Heart left ventricle (tissue), 16 donors: Measurements from ENCODE around the gene MEIS2. TPM values are rescaled to one million over a fixed set of nuclear protein-coding genes. Genes with fewer than 3 reads are reported as not detected.

Experiments
- ATAC-seq, 4 donors: fragments of 200-7000 bp; cut with Tn5 transposase; one replicate each; pipeline ENCODE4 v1.9.1; 2020 to 2022; ENCODE audit warnings: moderate library complexity in 4 of 4, mild to moderate bottlenecking in 3 of 4, moderate number of reproducible peaks in 1 of 4
- DNase-seq, 5 donors: peaks; one replicate each; pipeline ENCODE4 v3.0.0-alpha.2; 2020
- H3K27ac ChIP-seq, 12 donors: fragments of 200-600 bp; sonication (generic) in 4 of 12; one replicate each; pipeline versions ENCODE4 v1.5.0 to v1.8.0; 2016 to 2022; ENCODE audit warnings: mild to moderate bottlenecking in 2 of 12
- H3K27me3 ChIP-seq, 9 donors: fragments of 200-600 bp; sonication (generic) in 2 of 9; one replicate each; pipeline versions ENCODE4 v1.5.1 to v1.8.0; 2016 to 2022; ENCODE audit warnings: mild to moderate bottlenecking in 3 of 9
- H3K36me3 ChIP-seq, 9 donors: fragments of 200-600 bp; sonication (generic) in 2 of 9; one replicate each; pipeline versions ENCODE4 v1.5.0 to v1.8.0; 2018 to 2022; ENCODE audit warnings: mild to moderate bottlenecking in 2 of 9
- H3K4me1 ChIP-seq, 12 donors: fragments of 200-600 bp; sonication (generic) in 4 of 12; one replicate each; pipeline versions ENCODE4 v1.5.0 to v1.8.0; 2016 to 2022; ENCODE audit warnings: mild to moderate bottlenecking in 3 of 12
- H3K4me3 ChIP-seq, 12 donors: fragments of 200-600 bp; sonication (generic) in 4 of 12; one replicate each; pipeline versions ENCODE4 v1.5.0 to v1.8.0; 2017 to 2022; ENCODE audit warnings: mild to moderate bottlenecking in 9 of 12, moderate library complexity in 4 of 12
- H3K9me3 ChIP-seq, 12 donors: fragments of 200-600 bp; sonication (generic) in 4 of 12; one replicate each; pipeline versions ENCODE4 v1.5.0 to v1.8.0; 2016 to 2022; ENCODE audit warnings: mild to moderate bottlenecking in 1 of 12
- CTCF ChIP-seq, 12 donors: fragments of 200-600 bp; sonication (generic) in 4 of 12; IDR thresholded peaks; one replicate each; pipeline versions ENCODE4 v1.5.0 to v1.8.0; 2018 to 2022; ENCODE audit warnings: antibody characterized with exemption in 12 of 12, mild to moderate bottlenecking in 5 of 12
- POLR2A ChIP-seq, 2 donors: fragments of 450-650 bp; IDR thresholded peaks; one replicate each; pipeline ENCODE4 v1.6.1; 2017; ENCODE audit warnings: antibody characterized with exemption in 2 of 2, mild to moderate bottlenecking in 2 of 2, moderate library complexity in 2 of 2
- WGBS, 4 donors: extraction: QIAGEN DNeasy Blood & Tissue Kit in 2 of 4; methylation state at CpG; one replicate each; pipeline versions ENCODE4 v1.1.5 to v1.1.7; 2013 to 2018; 5-methylcytosine and 5-hydroxymethylcytosine counted together
- intact Hi-C, 10 donors: fragments of 100-400 bp; cut with DNase I; formaldehyde crosslinking; loops; one replicate each; pipeline versions ENCODE4 v1.11.1 to v1.14.2; 2022
- polyA plus RNA-seq, 2 donors: library from polyadenylated mRNA; stranded (reverse); fragments of 200-250 nt; gene quantifications; one replicate each; pipeline ENCODE4 v1.2.3, GENCODE V29; 2013
- total RNA-seq, 9 donors: library from RNA; depleted of rRNA in 2 of 9; stranded (reverse); fragments of >200 nt in 2 of 9; fragmentation: NEBNext Ultra II Directional in 3 of 9; extraction: Animal tissue kit (Norgen Biotek cat#: 25700) in 3 of 9; gene quantifications; one replicate each; pipeline versions ENCODE4 v1.1.0 to v1.2.4, GENCODE V29; 2016 to 2023
- donor health status: ischemic (EF 13 %, LVEDD 7.1; RV severe dilation, severe dysfunction).
- donor health status: healthy with polysubstance abuse.
- donor health status: DM: no; HTN: yes; CAD: no.
- donor health status: DM: no; HTN: no; CAD: no.
- donor health status: ischemic (EF 25% LVEDD 6.9; RV normal size, moderate dysfunction).
- donor health status: ischemic (EF 25% LVEDD 5.7; RV mildly dilated, moderate dysfunction).
- donor health status: healthy.
- donor health status: DM: yes; HTN: yes; CAD: no.
- donor health status: ischemic (EF 35%, LVEDD 5.7; RV mildly dilated, moderate dysfunction).
- donor health status: nonischemic (EF 11% LVEDD 7.7; RV severe dilation, severe dysfunction).
- donor health status: DM: yes; HTN: yes; CAD: no.
- donor health status: PGD.
- donor health status: ischemic (EF 29% LVEDD 5.4; RV normal size, mild dysfunction).
- donor health status: nonischemic (EF 23%, LVEDD 6.1; RV moderate dilation, normal function).

MEIS2 gene
- total and polyA plus RNA-seq, 11 donors: 13.2 to 89.7 (median 49.7) TPM

GRCh38 chr15:36856339-36856973 is 243.9 kb downstream of the MEIS2 start:
- Histone ChIP-seq H3K27me3 (no peaks in the 10 kb centered on the region), H3K27ac (no peak overlapping the region), H3K4me3 (no peak overlapping the region), H3K36me3 (no peaks in the 10 kb centered on the region), H3K9me3 (peaks cover 0 to 6% (median 0%) of the 10 kb centered on the region in 12 donors), H3K4me1 (no peaks in the 10 kb centered on the region)
- DNase-seq (no peak), ATAC-seq (no peak)
- no peak for TF ChIP-seq POLR2A (IDR thresholded peaks at IDR 0.05)
- no peak for TF ChIP-seq CTCF (IDR thresholded peaks at IDR 0.05)
- WGBS, 4 donors: 68 to 75% (median 71%) methylated on average over 5 to 6 of the region's 6 CpGs
- intact Hi-C loops: no loop called here

GRCh38 chr15:36850864-36851263 is 249.5 kb downstream of the MEIS2 start:
- no peak for DNase-seq
- intact Hi-C loops: no loop called here
- peaks cover 0 to 19% (median 0%) of the 10 kb centered on the region in 12 donors for H3K9me3 ChIP-seq
- WGBS, 4 donors: 64 to 96% (median 95%) methylated on average over 2 of the region's 2 CpGs
- no peak overlapping the region for H3K27ac ChIP-seq
- no peak for TF ChIP-seq POLR2A (IDR thresholded peaks at IDR 0.05)
- TF ChIP-seq CTCF (IDR thresholded peaks at IDR 0.05): no peak
- H3K27me3 ChIP-seq: no peaks in the 10 kb centered on the region
- no peaks in the 10 kb centered on the region for H3K4me1 ChIP-seq
- H3K4me3 ChIP-seq: no peak overlapping the region
- no peaks in the 10 kb centered on the region for H3K36me3 ChIP-seq
- ATAC-seq: no peak

- H3K27me3 ChIP-seq: no peaks in the 10 kb centered on the region
- TF ChIP-seq POLR2A (IDR thresholded peaks at IDR 0.05): no peak
- intact Hi-C loops: no loop called here
- no peaks in the 10 kb centered on the region for H3K36me3 ChIP-seq
- peaks cover 0 to under 1% (median 0%) of the 10 kb centered on the region in 12 donors for H3K9me3 ChIP-seq
- no peak overlapping the region for H3K4me3 ChIP-seq
- H3K4me1 ChIP-seq: no peaks in the 10 kb centered on the region
- no peak for ATAC-seq
- H3K27ac ChIP-seq: no peak overlapping the region
- DNase-seq: no peak
Observed at GRCh38 chr15:36845270-36845669, 255.1 kb downstream of the MEIS2 start.

GRCh38 chr15:36844534-36844998 is 255.8 kb downstream of the MEIS2 start:
- 30 to 40% (median 36%) methylated on average over 4 of the region's 4 CpGs for WGBS, 4 donors
- H3K27ac ChIP-seq: no peak overlapping the region
- TF ChIP-seq CTCF (IDR thresholded peaks at IDR 0.05) (no peak), POLR2A (IDR thresholded peaks at IDR 0.05) (no peak)

GRCh38 chr15:36843822-36844221 is 256.5 kb downstream of the MEIS2 start:
- no peak for DNase-seq
- Histone ChIP-seq H3K4me3 (no peak overlapping the region), H3K4me1 (no peaks in the 10 kb centered on the region), H3K27ac (no peak overlapping the region), H3K9me3 (no peaks in the 10 kb centered on the region), H3K27me3 (no peaks in the 10 kb centered on the region), H3K36me3 (no peaks in the 10 kb centered on the region)
- no peak for TF ChIP-seq POLR2A (IDR thresholded peaks at IDR 0.05)
- TF ChIP-seq CTCF (IDR thresholded peaks at IDR 0.05): no peak
- intact Hi-C loops: no loop called here
- WGBS, 4 donors: 85 to 90% (median 88%) methylated on average over 3 of the region's 3 CpGs
- no peak for ATAC-seq

More at GRCh38 chr15:36844534-36844998, 255.8 kb downstream of the MEIS2 start:
- Histone ChIP-seq H3K4me3 (no peak overlapping the region), H3K4me1 (no peaks in the 10 kb centered on the region), H3K27me3 (no peaks in the 10 kb centered on the region), H3K9me3 (no peaks in the 10 kb centered on the region), H3K36me3 (no peaks in the 10 kb centered on the region)
- no peak for ATAC-seq
- intact Hi-C loops: no loop called here
- no peak for DNase-seq
